Dermis blood vessel endothelial cell (primary cell): ENCODE measurements around the gene PRRC2B. TPM values are rescaled to one million over a fixed set of nuclear protein-coding genes. Genes with fewer than 3 reads are reported as not detected.
"Not testable (repeated sequence)": the region's sequence is repeated elsewhere in the genome, so short reads cannot be mapped to it uniquely, and the experiment has no call there.

Experiments used
- DNase-seq: peaks from one replicate; pipeline ENCODE4 v3.0.0; 2010
- total RNA-seq: library from RNA; depleted of rRNA; stranded (reverse); fragments of >200 nt; gene quantifications from 2 replicates; pipeline ENCODE4 v1.2.3, GENCODE V29; 2014

Gene PRRC2B
- 63.8 and 110 TPM in 2 replicates for total RNA-seq

- peak; percentile 87 for DNase-seq
These were observed at the start of gene PRRC2B for GRCh38 chr9:131393622-131394463. Gene PRRC2B (plus strand): TSS chr9:131394086. CDS start chr9:131430145, 36,059 bp downstream.

DNA sequence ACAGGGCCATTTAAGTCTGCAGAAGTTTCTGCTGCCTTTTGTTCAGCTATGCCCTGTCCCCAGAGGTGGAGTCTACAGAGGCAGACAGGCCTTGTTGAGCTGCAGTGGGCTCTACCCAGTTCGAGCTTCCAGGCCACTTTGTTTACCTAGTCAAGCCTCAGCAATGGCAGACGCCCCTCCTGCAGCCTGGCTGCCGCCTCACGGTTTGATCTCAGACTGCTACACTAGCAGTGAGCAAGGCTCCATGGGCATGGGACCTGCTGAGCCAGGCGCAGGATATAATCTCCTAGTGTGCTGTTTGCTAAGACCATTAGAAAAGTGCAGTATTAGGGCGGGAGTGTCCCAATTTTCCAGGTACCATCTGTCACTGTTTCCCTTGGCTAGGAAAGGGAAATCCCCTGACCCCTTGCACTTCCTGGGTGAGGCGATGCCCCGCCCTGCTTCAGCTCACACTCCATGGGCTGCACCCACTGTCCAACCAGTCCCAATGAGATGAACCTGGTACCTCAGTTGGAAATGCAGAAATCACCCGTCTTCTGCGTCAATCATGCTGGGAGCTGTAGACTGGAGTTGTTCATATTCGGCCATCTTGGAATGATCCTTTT, 48.9 kb upstream of the PRRC2B start:
- DNase-seq: not testable (repeated sequence)

GRCh38 chr9:131346559-131346958, 47.3 kb upstream of the PRRC2B start:
- DNase-seq: no peak

DNA sequence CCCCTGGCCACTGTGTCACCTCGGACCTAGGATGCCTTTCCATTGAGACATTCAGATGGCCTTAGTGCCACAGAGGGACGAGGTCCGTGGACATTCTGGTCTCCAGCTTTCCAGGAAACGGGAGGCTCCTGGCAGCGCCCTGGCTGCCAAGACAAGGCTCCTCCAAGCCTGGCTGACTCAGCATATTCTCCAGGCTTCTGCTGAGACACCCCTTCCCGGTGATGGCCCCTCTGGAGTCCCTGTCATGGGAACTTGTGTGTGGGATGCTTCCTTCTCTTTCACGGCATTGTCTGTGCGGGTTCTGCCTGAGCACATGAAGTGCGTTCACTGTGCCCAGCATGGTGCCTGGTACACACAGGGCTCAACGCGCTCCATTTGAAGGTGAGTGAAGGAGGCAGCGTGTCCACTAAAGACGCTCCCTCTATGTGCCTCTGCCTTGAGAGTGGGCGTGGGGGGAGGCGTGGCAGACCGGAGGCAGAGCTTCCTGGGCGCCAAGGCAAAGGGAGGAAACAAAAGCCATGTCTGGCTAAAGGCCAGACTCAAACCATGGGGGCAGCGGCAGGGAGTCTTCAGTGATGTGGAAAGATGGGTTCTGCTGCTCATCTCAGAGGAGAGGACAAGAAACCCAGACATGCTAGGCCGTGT, 46.4 kb upstream of the PRRC2B start:
- no peak for DNase-seq

- no peak for DNase-seq
These were observed 45.0 kb upstream of the PRRC2B start for GRCh38 chr9:131348631-131349521.

DNA sequence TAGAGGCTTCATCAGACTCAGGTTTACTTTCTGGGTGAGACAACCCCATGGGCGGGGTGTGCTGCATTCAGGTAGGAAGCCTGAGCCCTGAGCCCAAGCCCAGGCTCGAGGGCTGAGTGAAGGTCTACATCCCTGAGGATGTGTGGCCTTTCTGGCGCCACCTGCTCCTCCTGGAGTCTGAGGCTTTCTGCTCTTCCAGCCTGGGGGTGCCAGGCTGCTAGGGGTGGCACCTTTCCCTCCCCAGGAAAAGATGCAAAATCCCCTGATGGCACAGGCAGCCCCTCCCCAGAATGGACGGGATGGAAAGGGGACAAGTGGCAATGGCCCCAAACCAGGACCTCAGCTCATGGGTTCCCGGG, 44.4 kb upstream of the PRRC2B start:
- no peak for DNase-seq

- peak; percentile 90 for DNase-seq
These were observed 43.9 kb upstream of the PRRC2B start for GRCh38 chr9:131349881-131350563.

DNA sequence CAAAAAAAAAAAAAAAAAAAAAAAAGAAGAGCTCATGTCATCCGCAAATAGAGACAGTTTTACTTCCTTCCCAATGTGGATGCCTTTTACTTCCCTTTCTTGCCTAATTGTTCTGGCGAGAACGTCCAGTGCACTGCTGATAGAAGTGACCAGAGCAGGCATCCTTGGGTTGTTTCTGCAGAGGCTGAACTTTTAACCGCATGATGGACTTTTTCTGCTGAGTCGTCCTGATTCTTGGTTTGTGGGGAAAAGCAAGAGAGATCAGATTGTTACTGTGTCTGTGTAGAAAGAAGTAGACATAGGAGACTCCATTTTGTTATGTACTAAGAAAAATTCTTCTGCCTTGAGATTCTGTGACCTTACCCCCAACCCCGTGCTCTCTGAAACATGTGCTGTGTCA, 37.4 kb upstream of the PRRC2B start:
- not testable (repeated sequence) for DNase-seq

GRCh38 chr9:131358556-131358955, 35.3 kb upstream of the PRRC2B start:
- DNase-seq: no peak

- DNase-seq: peak; percentile 64
These were observed 32.6 kb upstream of the PRRC2B start for GRCh38 chr9:131361202-131361833.

- DNase-seq: no peak
These were observed 28.3 kb upstream of the PRRC2B start for GRCh38 chr9:131365546-131365945.

GRCh38 chr9:131366761-131367401, 27.0 kb upstream of the PRRC2B start:
- DNase-seq: peak; percentile 65

- no peak for DNase-seq
These were observed 26.4 kb upstream of the PRRC2B start for GRCh38 chr9:131367450-131367849.

GRCh38 chr9:131370638-131371037, 23.2 kb upstream of the PRRC2B start:
- no peak for DNase-seq

GRCh38 chr9:131372599-131372973, 21.3 kb upstream of the PRRC2B start:
- DNase-seq: not testable (repeated sequence)

DNA sequence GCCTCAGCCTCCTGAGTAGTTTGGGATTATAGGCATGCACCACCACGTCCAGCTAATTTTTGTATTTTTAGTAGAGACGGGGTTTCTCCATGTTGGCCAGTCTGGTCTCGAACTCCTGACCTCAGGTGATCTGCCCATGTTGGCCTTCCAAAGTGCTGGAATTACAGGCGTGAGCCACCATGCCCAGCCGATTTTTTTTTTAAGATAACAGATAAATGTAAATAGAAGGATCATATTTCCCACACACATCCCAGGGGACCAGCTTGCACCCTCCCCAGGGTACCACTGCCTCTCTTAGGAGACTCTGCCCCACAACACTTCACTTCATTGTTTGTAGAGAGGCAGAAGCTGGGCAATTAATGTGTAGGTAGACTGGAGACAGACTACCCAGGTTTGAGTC, 19.2 kb upstream of the PRRC2B start:
- DNase-seq: not testable (repeated sequence)

DNA sequence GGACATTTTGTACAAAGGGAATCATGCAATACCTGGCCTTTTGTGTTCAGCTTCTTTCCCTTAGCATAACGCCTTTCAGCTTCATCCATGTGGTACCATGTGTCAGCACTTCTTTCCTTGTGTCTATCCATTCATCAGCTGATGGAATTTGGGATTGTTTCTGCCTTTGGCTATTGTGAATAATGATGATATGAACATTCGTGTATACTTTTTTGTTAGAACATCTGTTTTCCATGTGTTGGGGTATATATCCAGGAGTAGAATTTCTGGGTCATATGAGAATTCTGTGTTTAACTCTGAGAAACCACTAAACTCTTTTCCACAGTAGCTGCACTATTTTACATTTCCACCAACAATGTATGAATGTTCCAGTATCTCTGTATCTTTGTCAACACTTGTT, 14.8 kb upstream of the PRRC2B start:
- no peak for DNase-seq

DNA sequence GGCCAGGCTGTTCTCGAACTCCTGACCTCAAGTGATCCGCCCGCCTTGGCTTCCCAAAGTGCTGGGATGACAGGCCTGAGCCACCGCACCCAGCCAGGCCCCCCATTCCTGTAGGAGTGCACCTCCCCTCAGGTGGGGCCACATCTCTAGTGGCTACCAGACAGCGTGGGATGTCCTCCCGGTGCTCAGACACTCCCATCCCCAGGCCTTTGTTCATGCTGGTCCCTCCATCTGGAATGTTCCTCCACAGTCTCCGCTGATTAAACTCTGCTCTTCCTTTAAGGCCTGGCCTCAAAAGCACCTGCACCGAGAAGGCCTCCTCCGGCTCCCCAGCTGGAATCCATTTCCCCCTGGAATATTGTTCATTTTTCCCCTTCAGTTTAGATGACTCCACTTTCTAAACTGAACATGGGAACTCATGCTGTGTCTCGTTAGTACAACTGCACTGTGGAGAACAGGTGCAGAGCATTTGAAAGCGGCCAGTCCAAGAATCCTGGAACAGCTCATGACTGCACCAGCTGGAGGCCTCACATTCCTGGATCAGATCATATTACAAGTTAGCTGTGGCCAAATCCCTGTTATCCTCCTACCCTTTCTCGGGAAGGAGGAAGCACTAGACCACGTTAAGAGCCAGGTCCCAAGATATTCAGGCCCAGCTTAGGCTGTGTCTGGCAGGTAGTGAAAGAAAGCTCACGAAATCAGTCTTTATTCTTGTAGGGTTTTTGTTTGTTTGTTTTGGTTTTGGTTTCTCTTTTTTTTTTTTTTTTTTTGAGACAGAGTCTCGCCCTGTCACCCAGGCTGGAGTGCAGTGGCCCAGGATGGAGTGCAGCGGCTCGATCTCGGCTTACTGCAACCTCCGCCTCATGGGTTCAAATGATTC, 10.8 kb upstream of the PRRC2B start:
- DNase-seq: peak; percentile 74

DNA sequence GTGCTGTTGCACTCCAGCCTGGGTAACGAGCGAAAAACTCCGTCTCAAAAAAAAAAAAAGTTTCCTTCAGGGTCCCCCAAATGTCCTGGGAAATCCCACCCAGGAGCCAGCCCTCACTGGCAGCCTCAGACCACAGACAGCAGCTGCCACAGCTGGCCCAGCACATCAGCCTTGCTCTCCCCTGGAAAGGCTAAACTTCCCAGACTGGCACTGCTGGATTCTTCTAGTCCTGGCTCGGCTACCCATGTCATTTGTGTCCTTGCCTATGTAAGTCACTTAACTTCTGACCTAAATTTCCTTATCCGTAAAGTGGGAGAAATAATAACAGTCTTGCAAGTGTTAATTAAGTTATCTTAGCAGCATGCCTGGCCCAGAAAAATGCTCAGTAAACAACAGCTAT, 8.6 kb upstream of the PRRC2B start:
- no peak for DNase-seq

DNA sequence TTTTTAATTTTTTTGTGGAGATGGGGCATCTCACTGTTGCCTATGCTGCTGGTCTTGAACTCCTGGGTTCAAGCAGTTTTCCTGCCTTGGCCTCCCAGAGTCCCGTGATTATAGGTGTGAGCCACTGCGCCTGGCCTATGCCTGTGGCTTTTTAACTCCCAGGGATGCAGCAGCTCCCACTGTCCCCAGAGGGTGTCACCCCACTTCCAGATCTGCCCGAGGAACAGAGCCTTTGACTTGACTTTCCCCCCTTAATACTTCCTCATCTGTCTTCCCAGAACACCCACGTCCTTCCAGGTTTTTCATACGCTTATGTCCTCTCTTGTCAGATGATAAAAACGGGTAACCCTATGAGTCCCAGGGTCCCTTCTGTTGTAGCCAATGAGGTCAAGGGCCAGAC, 7.6 kb upstream of the PRRC2B start:
- DNase-seq: peak; percentile 18
